ENCODE results near the gene MBNL1.

DNA sequence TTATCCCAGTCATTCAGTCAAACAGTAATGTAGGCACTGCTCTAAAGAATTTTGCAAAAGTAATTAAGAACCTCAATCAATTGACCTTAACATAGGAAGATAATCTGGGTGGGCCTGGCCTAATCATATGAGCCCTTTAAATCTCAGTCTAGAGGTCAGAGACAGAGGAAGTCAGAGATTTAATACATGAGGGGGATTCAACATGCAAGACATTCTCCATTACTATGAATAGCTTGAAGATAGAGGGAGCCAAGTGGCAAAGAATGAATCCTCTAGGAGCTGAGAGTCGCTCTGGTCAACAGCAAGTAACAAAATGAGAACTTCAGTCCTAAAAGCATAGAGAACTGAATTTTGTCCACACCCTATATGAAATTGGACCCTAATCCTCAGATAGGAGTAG, 39.0 kb upstream of the MBNL1 start:
- TF ChIP-seq CTCF (conservative IDR thresholded peaks at IDR 0.05 in 1 of 2, IDR thresholded peaks at IDR 0.05 in 1 of 2; ENCODE audit: extremely low read depth in 1 of 2, insufficient read depth in 1 of 2, low read depth in 1 of 2, low read length in 2 of 2) (no peak), EZH2 (IDR thresholded peaks at IDR 0.05; ENCODE audit: borderline replicate concordance, low read length) (no peak)

Data from mammary epithelial cell (primary cell).